Smooth muscle cell (in vitro differentiated cells): Measurements from ENCODE around the gene COPS7B. TPM values are rescaled to one million over a fixed set of nuclear protein-coding genes. Genes with fewer than 3 reads are reported as not detected.
A peak's percentile ranks its signal among the peaks of the same experiment; 100 is the strongest.

Experiments used
- DNase-seq: peaks from one replicate; lab custom pipeline; 2025; ENCODE audit not compliant: unreplicated experiment; lab: John Stamatoyannopoulos, UW
- H2AFZ ChIP-seq: fragments of 200-600 bp; sonication (generic); 2 replicates; pipeline ENCODE4 v1.6.0; 2016; ENCODE audit warnings: antibody characterized with exemption, low read depth, mild to moderate bottlenecking
- H3F3A ChIP-seq: fragments of 200-600 bp; sonication (generic); 2 replicates; pipeline ENCODE4 v1.6.0; 2017; ENCODE audit warnings: antibody characterized with exemption, low read depth
- H3K27ac ChIP-seq: fragments of 200-600 bp; sonication (generic); 2 replicates; pipeline ENCODE4 v1.5.1; 2016; ENCODE audit warnings: low read depth, mild to moderate bottlenecking
- H3K27me3 ChIP-seq: fragments of 200-600 bp; sonication (generic); 2 replicates; pipeline ENCODE4 v1.6.1; 2016; ENCODE audit warnings: low read depth, mild to moderate bottlenecking
- H3K36me3 ChIP-seq: fragments of 200-600 bp; sonication (generic); 2 replicates; pipeline ENCODE4 v1.5.1; 2016; ENCODE audit warnings: low read depth
- H3K4me1 ChIP-seq: fragments of 200-600 bp; sonication (generic); 2 replicates; pipeline ENCODE4 v1.5.1; 2016; ENCODE audit warnings: low read depth
- H3K4me2 ChIP-seq: fragments of 200-600 bp; sonication (generic); 2 replicates; pipeline ENCODE4 v1.6.0; 2016; ENCODE audit warnings: mild to moderate bottlenecking
- H3K4me3 ChIP-seq: fragments of 200-600 bp; sonication (generic); 2 replicates; pipeline ENCODE4 v1.5.1; 2016; ENCODE audit warnings: mild to moderate bottlenecking
- H3K79me2 ChIP-seq: fragments of 200-600 bp; sonication (generic); 2 replicates; pipeline ENCODE4 v1.6.0; 2016; ENCODE audit warnings: low read depth, mild to moderate bottlenecking
- H3K9ac ChIP-seq: fragments of 200-600 bp; sonication (generic); 2 replicates; pipeline ENCODE4 v1.6.0; 2016; ENCODE audit warnings: low read depth
- H3K9me3 ChIP-seq: fragments of 200-600 bp; sonication (generic); replicated peaks from 2 replicates; pipeline ENCODE4 v1.5.1; 2016; ENCODE audit warnings: low read depth
- H4K20me1 ChIP-seq: fragments of 200-600 bp; sonication (generic); 2 replicates; pipeline ENCODE4 v1.6.0; 2016; ENCODE audit warnings: low read depth
- WGBS: methylation state at CpG from one replicate; pipeline ENCODE4 v1.1.7; 2016; ENCODE audit warnings: low lambda C conversion rate; 5-methylcytosine and 5-hydroxymethylcytosine counted together
- polyA plus RNA-seq: library from polyadenylated mRNA; unstranded; fragments of >200 nt; fragmentation: Nextera tagmentation; extraction: Ambion mirVana; gene quantifications from 2 replicates; pipeline ENCODE4 v1.2.1, GENCODE V29; 2016
- total RNA-seq: library from RNA; depleted of rRNA; stranded (reverse); fragments of >200 nt; gene quantifications from 2 replicates; pipeline ENCODE4 v1.2.3, GENCODE V29; 2014
- TF ChIP-seq, protein P1 (sequence below): fragments of 200-600 bp; sonication (generic); IDR thresholded peaks from 2 replicates; pipeline ENCODE4 v1.5.1; 2017; ENCODE audit warnings: borderline replicate concordance, mild to moderate bottlenecking, antibody characterized with exemption; ENCODE audit not compliant: insufficient read depth, poor library complexity, severe bottlenecking

COPS7B gene
- total and polyA plus RNA-seq, 2 experiments from 2014 or later, result 29.7 to 41.8 TPM

DNA sequence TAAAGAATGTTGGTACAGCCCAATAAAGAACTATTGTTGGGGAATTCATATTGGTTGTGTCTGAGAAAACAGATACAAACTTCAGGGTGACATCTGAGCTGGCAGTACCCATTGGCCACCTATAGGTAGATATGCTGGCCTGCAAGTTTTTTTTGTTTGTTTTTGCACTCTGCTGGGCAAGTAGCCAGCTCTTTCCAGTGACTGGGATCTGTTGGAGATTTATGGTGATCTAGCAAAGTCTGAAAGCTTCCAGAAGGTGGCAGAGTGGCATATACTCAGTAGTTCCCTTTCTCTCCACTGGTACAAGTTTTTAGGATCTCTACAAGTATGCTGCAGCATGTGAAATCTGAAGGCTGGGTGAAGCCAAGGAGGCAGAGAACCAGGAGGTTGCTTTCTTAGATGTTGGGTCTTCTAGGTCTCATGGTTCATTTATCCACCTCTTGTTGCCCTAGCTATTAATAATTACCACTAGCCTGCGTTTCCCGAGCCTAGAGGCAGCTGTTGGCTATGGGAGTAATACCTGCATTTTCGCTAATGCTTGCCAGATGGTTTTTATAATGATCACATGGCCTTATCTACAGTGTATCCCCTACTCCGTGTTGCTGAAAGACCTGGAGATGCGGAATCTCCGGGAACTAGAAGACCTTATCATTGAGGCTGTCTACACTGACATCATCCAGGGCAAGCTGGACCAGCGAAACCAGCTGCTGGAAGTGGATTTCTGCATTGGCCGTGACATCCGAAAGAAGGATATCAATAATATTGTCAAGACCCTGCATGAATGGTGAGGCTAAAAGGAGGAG lies 9.5 kb downstream of the COPS7B start:
- Histone ChIP-seq H3K4me2 (no peak overlapping the region), H3K4me1 (no peaks in the 10 kb centered on the region), H3K4me3 (no peak overlapping the region), H3F3A (no peaks in the 10 kb centered on the region), H2AFZ (no peak overlapping the region), H3K36me3 (no peaks in the 10 kb centered on the region), H3K27ac (no peak overlapping the region), H3K9me3 (no peaks in the 10 kb centered on the region), H3K79me2 (peaks cover 22% of the 10 kb centered on the region), H3K9ac (no peak overlapping the region), H3K27me3 (no peaks in the 10 kb centered on the region), H4K20me1 (peaks cover 62% of the 10 kb centered on the region)
- TF ChIP-seq, protein P1, sequence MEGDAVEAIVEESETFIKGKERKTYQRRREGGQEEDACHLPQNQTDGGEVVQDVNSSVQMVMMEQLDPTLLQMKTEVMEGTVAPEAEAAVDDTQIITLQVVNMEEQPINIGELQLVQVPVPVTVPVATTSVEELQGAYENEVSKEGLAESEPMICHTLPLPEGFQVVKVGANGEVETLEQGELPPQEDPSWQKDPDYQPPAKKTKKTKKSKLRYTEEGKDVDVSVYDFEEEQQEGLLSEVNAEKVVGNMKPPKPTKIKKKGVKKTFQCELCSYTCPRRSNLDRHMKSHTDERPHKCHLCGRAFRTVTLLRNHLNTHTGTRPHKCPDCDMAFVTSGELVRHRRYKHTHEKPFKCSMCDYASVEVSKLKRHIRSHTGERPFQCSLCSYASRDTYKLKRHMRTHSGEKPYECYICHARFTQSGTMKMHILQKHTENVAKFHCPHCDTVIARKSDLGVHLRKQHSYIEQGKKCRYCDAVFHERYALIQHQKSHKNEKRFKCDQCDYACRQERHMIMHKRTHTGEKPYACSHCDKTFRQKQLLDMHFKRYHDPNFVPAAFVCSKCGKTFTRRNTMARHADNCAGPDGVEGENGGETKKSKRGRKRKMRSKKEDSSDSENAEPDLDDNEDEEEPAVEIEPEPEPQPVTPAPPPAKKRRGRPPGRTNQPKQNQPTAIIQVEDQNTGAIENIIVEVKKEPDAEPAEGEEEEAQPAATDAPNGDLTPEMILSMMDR, result peak; percentile 9
- no peak for DNase-seq
- 95% methylated on average over 9 of the region's 9 CpGs for WGBS

DNA sequence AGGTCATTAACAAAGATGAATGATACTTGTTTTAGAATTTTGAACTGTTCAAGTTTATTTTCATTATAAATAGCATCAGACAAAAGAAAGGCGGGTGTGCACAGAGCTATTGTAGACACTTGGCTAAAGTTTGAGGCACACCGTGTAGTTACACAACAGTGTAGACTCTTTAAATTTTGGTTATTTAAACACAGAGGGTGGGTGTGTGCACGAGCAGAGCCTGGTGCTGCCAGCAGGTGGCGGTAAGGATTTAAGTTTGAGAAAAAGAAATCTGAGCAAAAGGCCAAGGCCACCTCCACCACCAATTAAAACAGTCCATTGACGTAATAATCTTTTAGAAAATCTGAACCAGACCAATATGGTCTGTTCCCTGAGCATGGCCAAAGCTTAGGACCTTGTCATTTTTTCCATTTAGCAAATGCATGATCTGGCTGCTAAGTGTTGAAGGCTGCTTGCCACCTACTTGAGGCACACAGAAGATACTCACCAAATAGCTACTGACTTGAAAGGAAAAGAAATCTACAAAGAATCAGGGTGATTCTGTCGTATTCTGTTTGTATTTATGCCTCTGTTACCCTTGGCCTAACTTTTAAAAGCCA lies 14.3 kb downstream of the COPS7B start:
- Histone ChIP-seq H3K79me2 (peaks cover 7% of the 10 kb centered on the region), H4K20me1 (peaks cover 65% of the 10 kb centered on the region), H3K9ac (no peak overlapping the region), H2AFZ (no peak overlapping the region), H3K27me3 (no peaks in the 10 kb centered on the region), H3K9me3 (no peaks in the 10 kb centered on the region), H3F3A (no peaks in the 10 kb centered on the region), H3K4me2 (no peak overlapping the region), H3K4me1 (no peaks in the 10 kb centered on the region), H3K4me3 (no peak overlapping the region), H3K27ac (no peak overlapping the region), H3K36me3 (no peaks in the 10 kb centered on the region)
- DNase-seq, result no peak
- TF ChIP-seq, protein P1, result peak; percentile 67
- WGBS, result 73% methylated on average over 6 of the region's 6 CpGs

DNA sequence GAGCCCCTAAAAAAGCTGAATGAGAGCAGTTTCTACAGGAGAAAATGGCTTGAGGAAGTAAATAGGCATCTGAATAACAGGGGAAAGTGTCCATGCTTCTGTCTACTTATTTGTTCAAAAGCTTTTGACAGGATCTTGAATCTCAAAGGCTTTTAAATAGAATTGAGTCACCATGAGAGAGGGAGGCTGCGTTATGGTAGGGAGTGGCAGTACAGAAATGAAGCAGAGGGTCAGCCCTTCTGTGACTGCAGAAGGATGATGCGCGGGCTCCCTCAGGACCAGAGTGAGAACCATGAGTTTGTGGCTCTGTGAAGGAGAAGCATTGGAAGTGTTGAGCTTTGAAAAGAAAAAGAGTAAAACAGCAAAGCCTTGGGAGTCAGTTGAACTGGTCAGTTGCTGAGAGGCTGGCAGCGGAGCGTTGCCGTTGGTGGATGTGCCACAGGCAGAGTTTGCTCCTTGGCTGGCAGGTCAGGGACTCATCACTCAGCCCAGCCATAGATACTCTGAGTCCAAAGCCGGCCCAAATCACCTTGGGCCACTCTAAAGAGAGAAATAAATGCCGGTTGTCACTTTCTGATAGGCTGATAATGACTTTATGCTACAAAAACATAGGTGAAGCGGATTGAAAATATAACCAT lies 17.4 kb downstream of the COPS7B start:
- no peaks in the 10 kb centered on the region for H3K27me3 ChIP-seq
- no peak overlapping the region for H3K4me2 ChIP-seq
- no peaks in the 10 kb centered on the region for H3K4me1 ChIP-seq
- 99% methylated on average over 9 of the region's 9 CpGs for WGBS
- H3F3A ChIP-seq, result no peaks in the 10 kb centered on the region
- no peak overlapping the region for H3K4me3 ChIP-seq
- DNase-seq, result no peak
- H3K9me3 ChIP-seq, result no peaks in the 10 kb centered on the region
- no peak overlapping the region for H3K27ac ChIP-seq
- no peaks in the 10 kb centered on the region for H3K36me3 ChIP-seq
- TF ChIP-seq, protein P1, result no peak
- H3K9ac ChIP-seq, result no peak overlapping the region
- no peak overlapping the region for H2AFZ ChIP-seq
- peaks cover 7% of the 10 kb centered on the region for H3K79me2 ChIP-seq
- peaks cover 78% of the 10 kb centered on the region for H4K20me1 ChIP-seq
